NCI-H524 treated with DMSO at 0.1 percent for 48 hours (cell line): ENCODE data around the gene KPNA3.
"Not testable (repeated sequence)": the region's sequence is repeated elsewhere in the genome, so short reads cannot be mapped to it uniquely, and the experiment has no call there.

Source experiments
- DNase-seq: peaks from one replicate; lab custom pipeline; 2025; lab: John Stamatoyannopoulos, UW

Gene KPNA3

GRCh38 chr13:49749848-49750247 lies 42.6 kb downstream of the KPNA3 start:
- DNase-seq: no peak

GRCh38 chr13:49746111-49746510 lies 46.4 kb downstream of the KPNA3 start:
- DNase-seq: no peak

- no peak for DNase-seq
Measured at GRCh38 chr13:49740870-49741269, 51.6 kb downstream of the KPNA3 start.

- no peak for DNase-seq
Measured at GRCh38 chr13:49739498-49740187, 52.8 kb downstream of the KPNA3 start.

- DNase-seq: no peak
Measured at GRCh38 chr13:49733181-49733951, 59.1 kb downstream of the KPNA3 start.

DNA sequence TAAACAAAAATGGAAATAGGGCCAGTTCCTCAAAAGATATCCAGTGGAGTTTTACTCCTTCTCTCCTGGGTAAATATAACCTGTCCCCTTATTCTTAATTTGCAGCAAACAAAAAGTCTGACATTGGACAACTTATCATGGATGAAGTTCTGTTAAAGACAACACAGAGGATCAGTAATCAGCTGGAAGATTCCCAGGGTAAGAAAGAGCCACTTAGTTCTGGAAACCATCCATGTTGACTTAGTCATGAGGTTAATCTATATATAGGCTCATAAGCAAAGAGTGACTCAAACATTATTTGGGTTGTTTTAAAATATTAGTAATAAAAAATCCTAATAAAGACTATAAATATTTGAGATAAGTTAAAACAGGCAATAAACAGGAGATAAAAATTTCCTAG lies 60.7 kb downstream of the KPNA3 start:
- no peak for DNase-seq

DNA sequence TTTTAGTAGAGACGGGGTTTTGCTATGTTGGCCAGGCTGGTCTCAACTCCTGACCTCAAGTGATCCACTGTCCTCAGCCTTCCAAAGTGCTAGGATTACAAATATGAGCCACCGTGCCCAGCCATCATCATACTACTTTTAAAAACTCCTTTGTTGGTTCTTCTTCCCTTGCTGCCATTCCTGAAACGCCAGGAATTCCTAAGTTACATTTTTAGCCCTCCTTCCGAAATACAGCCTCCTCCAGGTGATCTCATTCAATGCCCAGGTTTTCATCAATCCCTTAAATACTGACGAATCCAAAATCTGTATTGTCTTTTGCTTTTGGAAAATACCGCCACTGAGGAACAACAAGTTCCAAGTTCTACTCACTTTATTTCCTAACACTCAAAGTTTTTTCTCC lies 75.9 kb downstream of the KPNA3 start:
- DNase-seq: no peak

- DNase-seq: no peak
Measured at GRCh38 chr13:49714757-49715156, 77.7 kb downstream of the KPNA3 start.

GRCh38 chr13:49711218-49711863 lies 81.1 kb downstream of the KPNA3 start:
- no peak for DNase-seq

DNA sequence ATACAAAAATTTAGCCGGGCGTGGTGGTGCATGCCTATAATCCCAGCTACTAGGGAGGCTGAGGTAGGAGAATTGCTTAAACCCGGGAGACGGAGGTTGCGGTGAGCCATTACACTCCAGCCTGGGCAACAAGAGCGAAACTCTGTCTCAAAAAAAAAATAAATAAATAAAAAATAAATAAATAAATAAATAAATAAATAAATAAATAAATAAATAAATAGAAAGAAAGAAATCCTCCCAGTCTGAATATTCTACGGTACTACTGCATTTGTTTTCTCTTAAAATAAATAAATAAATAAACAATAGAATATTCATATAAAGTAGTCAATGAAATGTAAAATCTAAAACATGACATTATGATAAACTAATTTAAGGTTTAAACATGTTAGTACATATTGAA lies 88.2 kb downstream of the KPNA3 start:
- not testable (repeated sequence) for DNase-seq

DNA sequence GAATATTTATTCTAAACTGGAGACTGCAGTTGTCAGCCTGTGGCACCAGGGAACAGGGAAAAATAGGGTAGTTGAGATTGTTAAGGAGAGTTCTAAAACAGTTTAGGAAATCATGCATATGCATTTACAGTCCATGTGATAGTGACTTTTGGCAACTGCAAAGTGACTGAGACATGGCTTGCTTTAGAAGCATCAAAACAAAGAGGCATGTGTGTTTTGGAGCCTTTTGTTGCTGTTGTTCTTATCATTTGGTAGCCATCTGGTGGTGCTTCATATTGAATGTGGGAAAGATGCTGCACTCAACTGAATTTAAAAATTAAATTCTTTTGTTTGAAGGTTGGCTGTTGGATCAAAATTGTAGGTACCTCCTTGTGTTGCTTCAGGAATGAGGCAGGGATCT lies 91.0 kb downstream of the KPNA3 start:
- no peak for DNase-seq

DNA sequence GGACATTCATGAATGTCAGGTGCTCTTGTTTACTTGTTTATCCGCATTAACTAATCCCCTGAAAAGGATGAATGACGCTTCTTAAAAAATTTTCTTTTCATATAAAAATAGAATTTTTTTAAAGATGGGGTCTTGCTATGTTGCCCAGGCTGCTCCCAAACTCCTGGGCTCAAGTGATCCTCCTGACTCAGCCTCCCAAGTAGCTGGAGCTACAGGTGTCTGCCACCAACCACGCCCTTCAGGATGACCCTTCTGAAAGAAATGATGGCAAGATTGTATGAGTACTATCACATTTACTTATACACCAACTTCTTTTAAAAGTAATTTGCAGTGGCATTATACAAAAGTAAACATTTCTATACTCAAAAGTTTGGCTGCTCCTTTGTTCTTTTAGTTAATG lies 95.0 kb downstream of the KPNA3 start:
- no peak for DNase-seq

DNA sequence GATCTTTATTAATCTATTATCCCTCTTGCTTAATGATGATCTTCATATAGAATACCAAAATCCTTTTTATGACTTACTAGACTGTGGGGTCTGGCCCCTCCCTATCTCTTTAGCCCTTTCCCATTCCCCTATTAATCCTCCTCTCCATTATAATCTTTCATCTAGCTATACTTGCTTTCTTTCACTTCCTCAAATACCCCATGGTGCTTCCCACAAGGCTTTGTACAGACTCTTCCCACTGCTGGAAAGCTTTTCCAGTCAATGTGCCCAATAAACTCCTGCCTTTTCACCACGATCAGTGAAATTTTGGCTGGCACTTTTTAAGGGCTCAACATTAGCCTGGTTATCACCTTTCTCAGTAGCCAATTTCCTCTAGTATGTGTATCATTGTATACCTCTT lies 98.0 kb downstream of the KPNA3 start:
- DNase-seq: no peak

DNA sequence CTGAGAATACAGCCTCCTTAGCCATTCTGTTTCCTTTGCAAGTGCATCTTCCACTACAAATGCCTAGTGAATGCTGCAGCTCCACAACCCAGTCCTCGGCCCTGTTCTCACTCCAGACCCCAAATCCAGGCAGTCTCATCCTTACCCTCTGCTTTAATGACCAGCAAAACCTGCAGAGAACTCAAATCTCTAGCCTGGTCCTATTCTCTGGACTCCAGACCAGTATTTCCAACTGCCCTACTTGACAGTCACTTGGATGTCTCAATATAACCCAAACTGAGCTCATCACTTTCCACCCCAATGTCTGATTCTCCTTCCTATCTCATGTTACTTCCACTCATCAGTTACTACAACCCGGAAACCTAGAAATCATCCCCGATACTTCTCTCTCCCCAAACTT lies 98.6 kb downstream of the KPNA3 start:
- no peak for DNase-seq

DNA sequence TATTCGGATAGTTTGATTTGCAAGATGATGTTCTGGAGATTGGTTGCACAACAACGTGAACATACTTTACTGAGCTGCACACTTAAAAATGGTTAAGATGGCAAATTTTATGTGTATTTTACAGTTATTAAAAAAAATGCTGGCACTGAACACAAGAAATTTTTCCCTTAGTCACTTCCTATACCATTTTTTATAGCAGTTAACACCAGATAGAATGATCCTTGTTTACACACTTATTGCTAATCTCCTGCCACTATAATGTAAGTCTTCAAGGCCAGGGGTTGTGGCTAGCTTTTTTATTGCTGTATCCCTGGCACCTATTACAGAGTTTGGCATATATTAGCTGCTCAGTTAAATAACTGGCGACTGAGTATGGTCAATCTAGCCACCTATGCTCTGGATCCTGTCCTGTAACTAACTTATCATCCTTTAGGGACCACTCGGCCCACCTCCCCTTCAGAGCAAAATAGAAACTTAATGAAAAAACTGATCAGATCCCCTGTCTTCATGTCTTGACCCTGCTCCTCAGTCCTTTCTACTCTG lies 99.2 kb downstream of the KPNA3 start:
- DNase-seq: no peak

- peak; percentile 45 for DNase-seq
Measured at GRCh38 chr13:49690995-49691784, 101.3 kb downstream of the KPNA3 start, which contains the start of gene EBPL. TSS of gene EBPL (minus strand) at chr13:49691486. CDS start at chr13:49691424, 62 bp downstream.

DNA sequence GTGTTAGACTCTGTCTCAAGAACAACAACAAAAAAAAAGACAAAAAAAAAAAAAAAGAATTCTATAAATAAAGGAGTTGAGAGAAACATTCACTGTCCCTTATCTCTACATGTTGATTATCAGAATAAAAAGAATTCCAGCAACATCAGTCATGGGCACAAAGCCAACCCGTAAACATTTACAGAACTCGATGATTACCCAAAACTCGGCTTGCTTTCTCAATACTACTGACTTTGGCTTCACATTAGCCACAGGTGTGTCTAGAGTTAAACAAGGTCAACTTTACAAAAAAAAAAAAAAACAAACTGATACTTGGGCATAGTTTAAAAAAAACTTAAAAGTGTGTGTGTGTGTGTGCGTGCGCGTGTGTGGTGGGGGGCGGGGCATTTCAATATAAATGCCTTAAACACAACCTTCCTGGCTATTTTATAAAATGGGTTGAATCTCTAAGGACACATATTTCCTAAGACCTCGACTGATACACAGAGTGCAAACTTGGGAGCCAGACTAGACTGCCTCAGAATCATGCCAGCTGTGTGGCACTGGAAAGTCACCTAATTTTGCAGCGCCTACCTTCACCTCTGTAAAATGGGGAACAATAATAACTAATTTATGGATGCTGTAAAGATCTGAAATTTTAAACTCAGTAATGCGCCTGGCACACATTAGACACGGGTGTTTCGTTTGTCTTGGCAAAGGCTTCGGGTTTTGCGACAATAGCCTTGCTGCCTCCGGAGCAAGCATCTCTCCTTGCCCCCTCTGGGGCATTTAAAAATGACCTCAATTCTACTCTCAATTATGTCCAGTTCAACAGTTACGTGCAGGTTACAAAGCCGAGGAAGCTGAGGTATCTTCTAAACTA lies 102.1 kb downstream of the KPNA3 start:
- no peak for DNase-seq

DNA sequence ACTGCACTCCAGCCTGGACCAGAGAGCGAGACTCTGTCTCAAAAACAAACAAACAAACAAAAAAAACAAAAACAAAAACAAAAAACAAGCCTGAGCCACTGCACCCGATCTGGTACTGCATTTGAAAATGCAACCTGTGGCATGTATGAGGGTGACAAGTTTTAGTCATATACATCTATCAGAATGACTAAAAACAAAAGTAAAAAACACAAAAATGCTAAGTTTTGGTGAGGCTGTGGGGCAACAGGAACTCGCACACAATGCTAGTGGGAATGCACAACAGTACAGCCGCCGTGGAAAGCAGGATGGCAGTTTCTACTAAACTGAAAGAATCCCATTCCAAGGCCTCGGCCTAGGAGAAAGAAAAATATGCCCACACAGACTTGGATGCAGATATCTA lies 109.0 kb downstream of the KPNA3 start:
- DNase-seq: no peak

- peak; percentile 85 for DNase-seq
Measured at GRCh38 chr13:49681842-49682435, 110.5 kb downstream of the KPNA3 start.

DNA sequence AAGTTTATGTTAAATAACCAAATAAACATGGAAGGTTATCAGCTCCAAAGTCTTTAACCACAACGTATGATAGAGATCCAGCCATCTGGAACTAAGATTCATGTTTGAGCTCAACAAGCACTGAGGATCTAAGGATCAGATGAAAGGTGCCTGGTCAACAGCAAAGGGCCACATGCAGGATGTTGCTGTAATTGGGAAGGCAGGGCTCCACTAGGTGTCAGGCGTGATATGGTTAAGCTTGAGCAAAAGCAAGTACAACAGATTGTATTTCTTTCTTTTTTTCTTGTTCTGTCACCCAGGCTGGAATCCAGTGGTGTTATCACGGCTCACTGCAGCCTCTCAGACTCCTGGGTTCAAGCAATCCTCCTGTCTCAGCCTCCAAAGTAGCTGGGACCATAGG lies 113.2 kb downstream of the KPNA3 start:
- DNase-seq: peak; percentile 23
